ENCODE data around the gene AGPAT1.

DNA sequence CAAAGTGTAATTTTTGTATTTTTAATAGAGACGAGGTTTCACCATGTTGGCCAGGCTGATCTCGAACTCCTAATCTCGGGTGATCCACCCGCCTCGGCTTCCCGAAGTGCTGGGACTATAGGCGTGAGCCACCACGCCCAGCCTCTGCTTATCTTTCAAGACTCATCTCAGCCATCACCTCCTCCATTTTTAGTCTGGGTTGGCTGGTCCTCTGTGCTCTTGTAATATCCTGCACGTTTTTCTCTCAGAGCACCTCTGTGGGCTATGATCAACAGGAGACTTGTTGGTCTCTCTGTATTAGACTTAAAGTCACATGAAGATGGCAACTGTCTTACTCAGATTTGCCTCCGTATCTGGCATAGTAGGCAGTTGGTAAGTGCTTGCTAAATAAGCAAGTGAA lies 40.4 kb upstream of the AGPAT1 start:
- TF ChIP-seq, protein P1, sequence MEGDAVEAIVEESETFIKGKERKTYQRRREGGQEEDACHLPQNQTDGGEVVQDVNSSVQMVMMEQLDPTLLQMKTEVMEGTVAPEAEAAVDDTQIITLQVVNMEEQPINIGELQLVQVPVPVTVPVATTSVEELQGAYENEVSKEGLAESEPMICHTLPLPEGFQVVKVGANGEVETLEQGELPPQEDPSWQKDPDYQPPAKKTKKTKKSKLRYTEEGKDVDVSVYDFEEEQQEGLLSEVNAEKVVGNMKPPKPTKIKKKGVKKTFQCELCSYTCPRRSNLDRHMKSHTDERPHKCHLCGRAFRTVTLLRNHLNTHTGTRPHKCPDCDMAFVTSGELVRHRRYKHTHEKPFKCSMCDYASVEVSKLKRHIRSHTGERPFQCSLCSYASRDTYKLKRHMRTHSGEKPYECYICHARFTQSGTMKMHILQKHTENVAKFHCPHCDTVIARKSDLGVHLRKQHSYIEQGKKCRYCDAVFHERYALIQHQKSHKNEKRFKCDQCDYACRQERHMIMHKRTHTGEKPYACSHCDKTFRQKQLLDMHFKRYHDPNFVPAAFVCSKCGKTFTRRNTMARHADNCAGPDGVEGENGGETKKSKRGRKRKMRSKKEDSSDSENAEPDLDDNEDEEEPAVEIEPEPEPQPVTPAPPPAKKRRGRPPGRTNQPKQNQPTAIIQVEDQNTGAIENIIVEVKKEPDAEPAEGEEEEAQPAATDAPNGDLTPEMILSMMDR (IDR thresholded peaks at IDR 0.05), result no peak
- TF ChIP-seq POLR2A (IDR thresholded peaks at IDR 0.05), result no peak

All from esophagus squamous epithelium (tissue), 4 donors.